ENCODE data around the gene GPSM3. TPM values are rescaled to one million over a fixed set of nuclear protein-coding genes. Genes with fewer than 3 reads are reported as not detected.

GPSM3 gene
- total and polyA plus RNA-seq, 2 of the 13 experiments (the other 11 are each of a cell fraction or from before 2014, with no cell fraction given): 0.18 to 6.2 TPM

- TF ChIP-seq USF2 (IDR thresholded peaks at IDR 0.05; ENCODE audit: low read depth, low read length): no peak
- no peak for TF ChIP-seq USF2 (CRISPR knock-in tag; IDR thresholded peaks at IDR 0.05; ENCODE audit: borderline replicate concordance)
- peak; percentile 70; the same call in 1 of the 2 replicates for TF ChIP-seq POGK (CRISPR knock-in tag; conservative IDR thresholded peaks at IDR 0.05)
- no peak; the same call in 1 of the 2 replicates for TF ChIP-seq GATA4 (IDR thresholded peaks at IDR 0.05; ENCODE audit: borderline replicate concordance, low read depth)
- TF ChIP-seq TSC22D2 (CRISPR knock-in tag; IDR thresholded peaks at IDR 0.05; ENCODE audit: borderline replicate concordance): no peak
- TF ChIP-seq ZNF138 (CRISPR knock-in tag; IDR thresholded peaks at IDR 0.05; ENCODE audit: low read depth): no peak
- TF ChIP-seq HMGXB4 (CRISPR knock-in tag; IDR thresholded peaks at IDR 0.05; ENCODE audit: borderline replicate concordance in 1 of 2, low read depth in 1 of 2): peak; percentile 11 to 51; a peak in 2 of 4 replicates
- 0 out of 2 replicates have a peak, but pooled peaks have one; percentile 11 for TF ChIP-seq RAD21 (CRISPR knock-in tag; IDR thresholded peaks at IDR 0.05)
- TF ChIP-seq ZBTB20 (CRISPR knock-in tag; IDR thresholded peaks at IDR 0.05; ENCODE audit: borderline replicate concordance, low read depth): peak; percentile 52; the same call in 1 of the 2 replicates
- peak; percentile 64; the same call in 1 of the 2 replicates for TF ChIP-seq ZNF556 (CRISPR knock-in tag; IDR thresholded peaks at IDR 0.05; ENCODE audit: borderline replicate concordance)
- no peak; the same call in 1 of the 2 replicates for TF ChIP-seq ZBTB7A (CRISPR knock-in tag; IDR thresholded peaks at IDR 0.05)
- no peak for TF ChIP-seq MAZ (IDR thresholded peaks at IDR 0.05; ENCODE audit: borderline replicate concordance, low read depth, low read length)
- TF ChIP-seq MAZ (CRISPR knock-in tag; IDR thresholded peaks at IDR 0.05; ENCODE audit: low read depth): peak; percentile 85; the same call in 1 of the 2 replicates
- TF ChIP-seq KDM1A (CRISPR knock-in tag; IDR thresholded peaks at IDR 0.05): no peak
- TF ChIP-seq ZNF382 (CRISPR knock-in tag; IDR thresholded peaks at IDR 0.05; ENCODE audit: borderline replicate concordance): no peak
- no peak for TF ChIP-seq ZNF292 (CRISPR knock-in tag; IDR thresholded peaks at IDR 0.05; ENCODE audit: borderline replicate concordance, low read depth)
- TF ChIP-seq HMGA1 (CRISPR knock-in tag; conservative IDR thresholded peaks at IDR 0.05): no peak
- TF ChIP-seq GPN1 (CRISPR knock-in tag; IDR thresholded peaks at IDR 0.05; ENCODE audit: borderline replicate concordance): no peak
- TF ChIP-seq ZNF501 (CRISPR knock-in tag; IDR thresholded peaks at IDR 0.05): peak; percentile 77; the same call in 1 of the 2 replicates
- TF ChIP-seq GPBP1L1 (CRISPR knock-in tag; IDR thresholded peaks at IDR 0.05): no peak
- TF ChIP-seq RXRA (CRISPR knock-in tag; IDR thresholded peaks at IDR 0.05): peak; percentile 55; the same call in 1 of the 2 replicates
Measured at GRCh38 chr6:32177183-32177787, 15.2 kb downstream of the GPSM3 start (continued).
